GM12891 (cell line): ENCODE results near the gene AFAP1.

Experiments
- POLR2A ChIP-seq: IDR thresholded peaks from 2 replicates; pipeline ENCODE4 v1.6.1; 2011; ENCODE audit warnings: low read depth, low read length, control low read depth
- POLR2AphosphoS5 ChIP-seq: IDR thresholded peaks from 2 replicates; pipeline ENCODE4 v1.6.1; 2011; ENCODE audit warnings: low read depth, low read length, control low read depth
- TAF1 ChIP-seq: IDR thresholded peaks from 2 replicates; pipeline ENCODE4 v1.6.1; 2011; ENCODE audit warnings: low read depth, low read length, control low read depth

GRCh38 chr4:7756561-7757355, 182.9 kb downstream of the AFAP1 start:
- TF ChIP-seq POLR2AphosphoS5 (no peak), POLR2A (no peak), TAF1 (no peak)
